Fibroblast of lung (primary cell): Measurements from ENCODE around the gene REXO5.

Source experiments
- CTCF ChIP-seq, 2 donors: IDR thresholded peaks in 1 of 2; conservative IDR thresholded peaks in 1 of 2; 1 replicate in 1 of 2; 2 replicates in 1 of 2; pipeline ENCODE4 v1.5.1; 2011 to 2012; ENCODE audit warnings: low read length in 2 of 2, control low read depth in 1 of 2, inconsistent platforms in 1 of 2, low read depth in 1 of 2, mild to moderate bottlenecking in 1 of 2
- EZH2 ChIP-seq: IDR thresholded peaks from 2 replicates; pipeline ENCODE4 v1.5.1; 2012; ENCODE audit warnings: low read length, control low read depth, mild to moderate bottlenecking; ENCODE audit errors: missing control alignments

DNA sequence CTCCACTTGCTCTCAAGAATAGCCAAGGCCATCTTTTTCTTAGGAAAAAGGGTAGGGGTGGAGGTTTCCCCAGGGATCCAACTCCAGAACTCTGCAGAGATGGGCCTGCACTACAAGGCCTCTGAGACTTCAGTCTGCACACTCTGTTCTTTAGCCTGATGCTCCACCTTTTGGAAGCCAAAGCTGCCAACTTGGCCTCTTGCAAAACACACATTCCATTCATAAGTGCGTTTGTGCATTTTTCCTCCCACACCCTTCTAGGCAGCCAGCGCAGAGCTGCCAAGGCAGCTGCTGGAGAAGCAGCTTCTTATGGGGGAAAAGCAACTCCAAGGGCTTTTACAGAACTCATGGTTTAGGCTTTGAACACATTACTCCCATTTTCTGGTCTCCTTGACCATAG, 45.3 kb downstream of the REXO5 start:
- no peak for TF ChIP-seq CTCF (conservative IDR thresholded peaks at IDR 0.05 in 1 of 2, IDR thresholded peaks at IDR 0.05 in 1 of 2; ENCODE audit: low read depth in 1 of 2, low read length in 2 of 2)
- no peak for TF ChIP-seq EZH2
